ENCODE measurements around the gene AXIN1. TPM values are rescaled to one million over a fixed set of nuclear protein-coding genes. Genes with fewer than 3 reads are reported as not detected.

Gene AXIN1
- total RNA-seq, 3 donors from 2014 or later, result 33.0 to 46.3 (median 40.0) TPM

GRCh38 chr16:354971-355461 is 2.5 kb upstream of the AXIN1 start:
- Histone ChIP-seq H3K9me3 (no peaks in the 10 kb centered on the region), H3K4me1 (ENCODE audit: low read depth) (peaks cover 12% of the 10 kb centered on the region), H3K36me3 (ENCODE audit: low read depth) (no peaks in the 10 kb centered on the region), H3K4me3 (no peak overlapping the region)
- DNase-seq, result peak in 1 of 3 donors; percentile 55
- no peak for ATAC-seq
- intact Hi-C loops (cut with DNase I, micrococcal nuclease), result no loop called here
- TF ChIP-seq CTCF (IDR thresholded peaks at IDR 0.05), result no peak

GRCh38 chr16:354291-354881 is 1.9 kb upstream of the AXIN1 start:
- intact Hi-C loops (cut with DNase I, micrococcal nuclease), result no loop called here
- H3K4me3 ChIP-seq, result no peak overlapping the region
- no peaks in the 10 kb centered on the region for H3K9me3 ChIP-seq
- no peaks in the 10 kb centered on the region for H3K36me3 ChIP-seq (ENCODE audit: low read depth)
- ATAC-seq (no peak), DNase-seq (peak in 1 of 3 donors; percentile 60)
- peaks cover 12% of the 10 kb centered on the region for H3K4me1 ChIP-seq (ENCODE audit: low read depth)
- TF ChIP-seq CTCF (IDR thresholded peaks at IDR 0.05), result no peak

GRCh38 chr16:353404-354290 is 1.1 kb upstream of the AXIN1 start:
- no peak overlapping the region for H3K4me3 ChIP-seq
- H3K9me3 ChIP-seq, result no peaks in the 10 kb centered on the region
- TF ChIP-seq CTCF (IDR thresholded peaks at IDR 0.05), result no peak
- DNase-seq, result peak; percentile 40 to 73 (median 66)
- H3K4me1 ChIP-seq (ENCODE audit: low read depth), result peaks cover 12% of the 10 kb centered on the region
- no peak for ATAC-seq
- intact Hi-C loops (cut with DNase I, micrococcal nuclease), result no loop called here
- no peaks in the 10 kb centered on the region for H3K36me3 ChIP-seq (ENCODE audit: low read depth)

GRCh38 chr16:351804-352520 is 561 bp downstream of the AXIN1 start:
- no peak for ATAC-seq
- intact Hi-C loops (cut with DNase I, micrococcal nuclease), result no loop called here
- Histone ChIP-seq H3K36me3 (ENCODE audit: low read depth) (no peaks in the 10 kb centered on the region), H3K4me1 (ENCODE audit: low read depth) (peaks cover 15% of the 10 kb centered on the region), H3K9me3 (no peaks in the 10 kb centered on the region), H3K4me3 (peak overlapping the region; percentile 68)
- TF ChIP-seq CTCF (IDR thresholded peaks at IDR 0.05), result no peak
- DNase-seq, result peak; percentile 67 to 74 (median 71)

GRCh38 chr16:350203-350602 is 2.3 kb downstream of the AXIN1 start:
- intact Hi-C loops (cut with DNase I, micrococcal nuclease), result no loop called here
- Histone ChIP-seq H3K4me1 (ENCODE audit: low read depth) (peaks cover 15% of the 10 kb centered on the region), H3K9me3 (no peaks in the 10 kb centered on the region), H3K36me3 (ENCODE audit: low read depth) (no peaks in the 10 kb centered on the region), H3K4me3 (no peak overlapping the region)
- no peak for ATAC-seq
- DNase-seq, result peak in 1 of 3 donors; percentile 67
- TF ChIP-seq CTCF (IDR thresholded peaks at IDR 0.05), result no peak

All from mucosa of descending colon (tissue), 3 donors.